Measurements from ENCODE around the gene RSRC1. TPM values are rescaled to one million over a fixed set of nuclear protein-coding genes. Genes with fewer than 3 reads are reported as not detected.
"Not testable (repeated sequence)": the region's sequence is repeated elsewhere in the genome, so short reads cannot be mapped to it uniquely, and the experiment has no call there.

RSRC1 gene
- total RNA-seq, 1 experiment from 2014 or later: 49.4 TPM

- H3K4me1 ChIP-seq (ENCODE audit: control insufficient read depth, insufficient read depth, low read length): no peaks in the 10 kb centered on the region
- CTCF ChIA-PET: no interaction called here
- no peaks in the 10 kb centered on the region; the same call in 1 of the 2 replicates for H3K9me3 ChIP-seq (ENCODE audit: control insufficient read depth, insufficient read depth, low read depth, low read length)
- DNase-seq (ENCODE audit: low read depth, low spot score) (no peak), ATAC-seq (no peak)
- H3K27me3 ChIP-seq (ENCODE audit: control insufficient read depth, insufficient read depth, low read length): no peaks in the 10 kb centered on the region
- no peak for TF ChIP-seq POLR2AphosphoS5 (IDR thresholded peaks at IDR 0.05; ENCODE audit: low read depth, low read length)
- intact Hi-C loops (cut with micrococcal nuclease; ENCODE audit: unreplicated experiment) (no loop called here), in situ Hi-C loops (cut with HindIII; ENCODE audit: low pct_unique_long_range_greater_than_20kb, low sequenced_read_pairs) (no loop called here)
- H3K27ac ChIP-seq (ENCODE audit: low read length): no peak overlapping the region
- no peak overlapping the region for H3K4me3 ChIP-seq (ENCODE audit: low read depth in 2 of 2, low read length in 2 of 2)
- POLR2A ChIA-PET: interaction anchor here (0.7 kb wide), 1 partner anchor 495 kb away, joined by 3 read pairs; no protein-coding TSS in a partner anchor
- no peaks in the 10 kb centered on the region for H3K36me3 ChIP-seq (ENCODE audit: control insufficient read depth, insufficient read depth, low read length)
- no TSS peak for BruUV-seq (replicated peaks)
Observed at GRCh38 chr3:158121295-158121694, 11.4 kb downstream of the RSRC1 start.

DNA sequence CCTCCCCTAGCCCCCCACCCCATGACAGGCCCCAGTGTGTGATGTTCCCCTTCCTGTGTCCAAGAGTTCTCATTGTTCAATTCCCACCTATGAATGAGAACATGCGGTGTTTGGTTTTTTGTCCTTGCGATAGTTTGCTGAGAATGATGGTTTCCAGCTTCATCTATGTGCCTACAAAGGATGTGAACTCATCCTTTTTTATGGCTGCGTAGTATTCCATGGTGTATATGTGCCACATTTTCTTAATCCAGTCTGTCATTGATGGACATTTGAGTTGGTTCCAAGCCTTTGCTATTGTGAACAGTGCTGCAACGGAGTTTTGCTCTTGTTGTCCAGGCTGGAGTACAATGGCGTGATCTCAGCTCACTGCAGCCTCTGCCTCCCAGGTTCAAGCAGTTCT, 12.8 kb downstream of the RSRC1 start:
- H3K36me3 ChIP-seq (ENCODE audit: control insufficient read depth, insufficient read depth, low read length); DNase-seq (ENCODE audit: low read depth, low spot score); ATAC-seq; H3K27ac ChIP-seq (ENCODE audit: low read length); in situ Hi-C loops (cut with HindIII; ENCODE audit: low pct_unique_long_range_greater_than_20kb, low sequenced_read_pairs); BruUV-seq (replicated peaks); H3K4me3 ChIP-seq (ENCODE audit: low read depth in 2 of 2, low read length in 2 of 2); H3K4me1 ChIP-seq (ENCODE audit: control insufficient read depth, insufficient read depth, low read length); H3K9me3 ChIP-seq (ENCODE audit: control insufficient read depth, insufficient read depth, low read depth, low read length); CTCF ChIA-PET; H3K27me3 ChIP-seq (ENCODE audit: control insufficient read depth, insufficient read depth, low read length); POLR2A ChIA-PET; intact Hi-C loops (cut with micrococcal nuclease; ENCODE audit: unreplicated experiment): not testable (repeated sequence)

- Histone ChIP-seq H3K4me1 (ENCODE audit: control insufficient read depth, insufficient read depth, low read length) (no peaks in the 10 kb centered on the region), H3K27me3 (ENCODE audit: control insufficient read depth, insufficient read depth, low read length) (no peaks in the 10 kb centered on the region), H3K27ac (ENCODE audit: low read length) (no peak overlapping the region), H3K9me3 (ENCODE audit: control insufficient read depth, insufficient read depth, low read depth, low read length) (no peaks in the 10 kb centered on the region; the same call in 1 of the 2 replicates), H3K4me3 (ENCODE audit: low read depth in 2 of 2, low read length in 2 of 2) (no peak overlapping the region), H3K36me3 (ENCODE audit: control insufficient read depth, insufficient read depth, low read length) (peaks cover 3% of the 10 kb centered on the region; the same call in 1 of the 2 replicates)
- DNase-seq (ENCODE audit: low read depth, low spot score) (no peak), ATAC-seq (no peak)
- intact Hi-C loops (cut with micrococcal nuclease; ENCODE audit: unreplicated experiment): no loop called here
- POLR2A ChIA-PET: interaction anchor here (0.6 kb wide), 1 partner anchor 18 kb away, joined by 14 read pairs; the partner anchor contains the start of gene RSRC1
- TF ChIP-seq POLR2AphosphoS5 (IDR thresholded peaks at IDR 0.05; ENCODE audit: low read depth, low read length) (no peak), SIN3A (IDR thresholded peaks at IDR 0.05; ENCODE audit: borderline replicate concordance, insufficient read depth, low read depth, low read length) (no peak), TCF7L2 (IDR thresholded peaks at IDR 0.05; ENCODE audit: low read depth, low read length) (no peak), REST (IDR thresholded peaks at IDR 0.05; ENCODE audit: insufficient read depth in 1 of 2, low read depth in 2 of 2, low read length in 1 of 2) (no peak)
- TF ChIP-seq, protein P1, sequence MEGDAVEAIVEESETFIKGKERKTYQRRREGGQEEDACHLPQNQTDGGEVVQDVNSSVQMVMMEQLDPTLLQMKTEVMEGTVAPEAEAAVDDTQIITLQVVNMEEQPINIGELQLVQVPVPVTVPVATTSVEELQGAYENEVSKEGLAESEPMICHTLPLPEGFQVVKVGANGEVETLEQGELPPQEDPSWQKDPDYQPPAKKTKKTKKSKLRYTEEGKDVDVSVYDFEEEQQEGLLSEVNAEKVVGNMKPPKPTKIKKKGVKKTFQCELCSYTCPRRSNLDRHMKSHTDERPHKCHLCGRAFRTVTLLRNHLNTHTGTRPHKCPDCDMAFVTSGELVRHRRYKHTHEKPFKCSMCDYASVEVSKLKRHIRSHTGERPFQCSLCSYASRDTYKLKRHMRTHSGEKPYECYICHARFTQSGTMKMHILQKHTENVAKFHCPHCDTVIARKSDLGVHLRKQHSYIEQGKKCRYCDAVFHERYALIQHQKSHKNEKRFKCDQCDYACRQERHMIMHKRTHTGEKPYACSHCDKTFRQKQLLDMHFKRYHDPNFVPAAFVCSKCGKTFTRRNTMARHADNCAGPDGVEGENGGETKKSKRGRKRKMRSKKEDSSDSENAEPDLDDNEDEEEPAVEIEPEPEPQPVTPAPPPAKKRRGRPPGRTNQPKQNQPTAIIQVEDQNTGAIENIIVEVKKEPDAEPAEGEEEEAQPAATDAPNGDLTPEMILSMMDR (IDR thresholded peaks at IDR 0.05): no peak
- TSS peak; percentile 27 for BruUV-seq (replicated peaks)
- in situ Hi-C loops (cut with HindIII; ENCODE audit: low pct_unique_long_range_greater_than_20kb, low sequenced_read_pairs): no loop called here
- CTCF ChIA-PET: no interaction called here
Observed at GRCh38 chr3:158127250-158128219, 17.6 kb downstream of the RSRC1 start.
